HepG2 (cell line): Measurements from ENCODE around the gene PDZD7. TPM values are rescaled to one million over a fixed set of nuclear protein-coding genes. Genes with fewer than 3 reads are reported as not detected.
A peak's percentile ranks its signal among the peaks of the same experiment; 100 is the strongest.

Experiments used
- CHD2 ChIP-seq: IDR thresholded peaks from 2 replicates; pipeline ENCODE4 v1.6.1; 2011; ENCODE audit warnings: low read depth, low read length, improper control_type of control experiment
- ETV5 ChIP-seq: IDR thresholded peaks from 2 replicates; pipeline ENCODE4 v1.6.1; 2018; ENCODE audit warnings: missing biosample characterization, missing genetic modification reagents, inconsistent platforms, borderline replicate concordance
- NBN ChIP-seq: fragments of 450-650 bp; conservative IDR thresholded peaks from 2 replicates; pipeline ENCODE4 v1.6.1; 2017
- RBM22 ChIP-seq: fragments of 200-400 bp; formaldehyde crosslinking; optimal IDR thresholded peaks from 2 replicates; pipeline ENCODE3; 2017; ENCODE audit warnings: mild to moderate bottlenecking, low read length, moderate library complexity
- TAF1 ChIP-seq: sonication (generic); formaldehyde crosslinking; IDR thresholded peaks from 2 replicates; pipeline ENCODE4 v1.4.0; 2020; ENCODE audit warnings: missing genetic modification reagents
- TAF15 ChIP-seq: fragments of 200-400 bp; formaldehyde crosslinking; IDR thresholded peaks from one replicate; pipeline ENCODE4 v1.6.1; 2018; ENCODE audit warnings: mild to moderate bottlenecking, low read depth, low read length; ENCODE audit not compliant: poor library complexity, severe bottlenecking
- TARDBP ChIP-seq: sonication (generic); formaldehyde crosslinking; IDR thresholded peaks from 2 replicates; pipeline ENCODE4 v1.8.0; 2022; ENCODE audit warnings: mild to moderate bottlenecking, missing genetic modification reagents
- ZBTB8A ChIP-seq: sonication (generic); formaldehyde crosslinking; IDR thresholded peaks from 2 replicates; pipeline ENCODE4 v1.4.0; 2020; ENCODE audit warnings: mild to moderate bottlenecking, low read depth, missing genetic modification reagents, borderline replicate concordance
- ZNF530 ChIP-seq: sonication (generic); formaldehyde crosslinking; IDR thresholded peaks from 2 replicates; pipeline ENCODE4 v1.5.0; 2020; ENCODE audit warnings: low read depth, mild to moderate bottlenecking, missing genetic modification reagents
- ZNF607 ChIP-seq: sonication (generic); formaldehyde crosslinking; IDR thresholded peaks from 2 replicates; pipeline ENCODE4 v1.5.1; 2020; ENCODE audit warnings: missing genetic modification reagents, mild to moderate bottlenecking, borderline replicate concordance
- ZNF75D ChIP-seq: sonication (generic); formaldehyde crosslinking; IDR thresholded peaks from 2 replicates; pipeline ENCODE4 v1.8.1; 2023; ENCODE audit warnings: missing genetic modification reagents, mild to moderate bottlenecking, borderline replicate concordance
- polyA plus RNA-seq, 8 experiments: library from polyadenylated mRNA; depleted of rRNA in 3 of 8; stranded (reverse) in 7 of 8; unstranded in 1 of 8; fragments of >200 nt; fragmentation: Illumina TruSeq in 4 of 8; extraction: Trizol in 4 of 8; gene quantifications; 2 replicates each; pipeline versions ENCODE4 v1.2.1 to v1.2.3, GENCODE V29; 2011 to 2016; ENCODE audit warnings: low read depth in 4 of 8, missing spikeins in 1 of 8, mixed read lengths in 1 of 8; ENCODE audit not compliant: insufficient read depth in 1 of 8
- total RNA-seq, 5 experiments: library from RNA; depleted of rRNA; stranded (reverse); fragments of >200 nt; fragmentation: Illumina TruSeq; extraction: Trizol; gene quantifications; 2 replicates each; pipeline ENCODE4 v1.2.3, GENCODE V29; 2016; ENCODE audit warnings: low read depth in 1 of 5
- TF ChIP-seq, protein P1 (sequence below): sonication (generic); formaldehyde crosslinking; IDR thresholded peaks from 2 replicates; pipeline ENCODE4 v1.5.1; 2020; ENCODE audit warnings: mild to moderate bottlenecking, missing genetic modification reagents, moderate library complexity
- TF ChIP-seq, protein P2 (sequence below), 2 experiments: fragments of 450-650 bp in 1 of 2; sonication (generic) in 1 of 2; formaldehyde crosslinking in 1 of 2; IDR thresholded peaks; 2 replicates each; pipeline versions ENCODE4 v1.6.1 to v1.8.0; 2016 to 2022; ENCODE audit warnings: antibody characterized with exemption in 1 of 2, mild to moderate bottlenecking in 1 of 2, missing genetic modification reagents in 1 of 2
- TF ChIP-seq, protein P3 (sequence below): sonication (generic); formaldehyde crosslinking; IDR thresholded peaks from 2 replicates; pipeline ENCODE4 v1.4.0; 2020; ENCODE audit warnings: missing genetic modification reagents, mild to moderate bottlenecking, borderline replicate concordance

Gene PDZD7
- total and polyA plus RNA-seq, 2 of the 13 experiments (the other 11 are each of a cell fraction or from before 2014, with no cell fraction given): 0.58 to 0.73 TPM

DNA sequence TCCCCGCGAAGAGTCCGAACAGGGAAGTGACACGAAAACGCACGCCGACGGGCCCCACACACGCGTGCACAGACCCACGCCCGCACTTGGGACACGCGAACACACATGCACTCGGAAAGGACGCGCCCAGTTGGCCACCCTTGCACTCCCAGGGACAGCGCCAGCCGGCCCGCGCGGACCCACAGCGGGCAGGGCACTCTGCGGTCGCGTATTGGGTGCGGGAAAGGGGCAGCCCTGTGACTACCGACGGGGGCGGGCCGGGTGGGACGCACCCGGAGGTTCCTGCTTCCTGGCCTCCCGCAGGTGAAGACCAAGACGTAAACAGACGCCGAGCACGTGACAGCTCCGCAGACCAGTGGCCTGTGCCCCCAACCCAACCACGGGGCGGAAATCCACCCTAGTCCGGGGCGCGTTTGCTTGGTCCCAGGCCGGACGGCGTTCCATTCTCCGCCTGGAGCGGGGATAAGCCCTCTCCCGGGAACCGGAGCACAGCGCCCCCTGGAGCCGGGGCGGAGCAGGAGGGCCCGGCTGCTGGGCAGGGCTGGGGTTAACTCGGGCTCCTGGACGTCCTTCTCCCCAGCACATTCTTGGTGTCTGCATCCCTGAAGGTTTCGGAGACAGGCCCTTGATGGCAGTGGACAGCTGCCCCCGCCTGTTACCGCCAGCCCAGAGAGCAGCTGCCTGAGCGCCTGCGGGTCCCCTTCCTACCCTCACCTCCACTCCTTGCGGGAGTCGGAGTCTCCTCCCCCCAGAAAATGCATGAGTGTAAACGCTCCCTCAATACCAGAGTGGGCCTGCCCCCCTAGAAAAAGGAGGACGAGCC lies 33.4 kb downstream of the PDZD7 start (continued):
- no peak for TF ChIP-seq TAF15
- TF ChIP-seq, protein P1, sequence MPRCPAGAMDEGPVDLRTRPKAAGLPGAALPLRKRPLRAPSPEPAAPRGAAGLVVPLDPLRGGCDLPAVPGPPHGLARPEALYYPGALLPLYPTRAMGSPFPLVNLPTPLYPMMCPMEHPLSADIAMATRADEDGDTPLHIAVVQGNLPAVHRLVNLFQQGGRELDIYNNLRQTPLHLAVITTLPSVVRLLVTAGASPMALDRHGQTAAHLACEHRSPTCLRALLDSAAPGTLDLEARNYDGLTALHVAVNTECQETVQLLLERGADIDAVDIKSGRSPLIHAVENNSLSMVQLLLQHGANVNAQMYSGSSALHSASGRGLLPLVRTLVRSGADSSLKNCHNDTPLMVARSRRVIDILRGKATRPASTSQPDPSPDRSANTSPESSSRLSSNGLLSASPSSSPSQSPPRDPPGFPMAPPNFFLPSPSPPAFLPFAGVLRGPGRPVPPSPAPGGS: peak; percentile 9
- no peak for TF ChIP-seq CHD2
- no peak for TF ChIP-seq ZNF530 (CRISPR knock-in tag)
- TF ChIP-seq ZBTB8A: no peak
- TF ChIP-seq, protein P2, sequence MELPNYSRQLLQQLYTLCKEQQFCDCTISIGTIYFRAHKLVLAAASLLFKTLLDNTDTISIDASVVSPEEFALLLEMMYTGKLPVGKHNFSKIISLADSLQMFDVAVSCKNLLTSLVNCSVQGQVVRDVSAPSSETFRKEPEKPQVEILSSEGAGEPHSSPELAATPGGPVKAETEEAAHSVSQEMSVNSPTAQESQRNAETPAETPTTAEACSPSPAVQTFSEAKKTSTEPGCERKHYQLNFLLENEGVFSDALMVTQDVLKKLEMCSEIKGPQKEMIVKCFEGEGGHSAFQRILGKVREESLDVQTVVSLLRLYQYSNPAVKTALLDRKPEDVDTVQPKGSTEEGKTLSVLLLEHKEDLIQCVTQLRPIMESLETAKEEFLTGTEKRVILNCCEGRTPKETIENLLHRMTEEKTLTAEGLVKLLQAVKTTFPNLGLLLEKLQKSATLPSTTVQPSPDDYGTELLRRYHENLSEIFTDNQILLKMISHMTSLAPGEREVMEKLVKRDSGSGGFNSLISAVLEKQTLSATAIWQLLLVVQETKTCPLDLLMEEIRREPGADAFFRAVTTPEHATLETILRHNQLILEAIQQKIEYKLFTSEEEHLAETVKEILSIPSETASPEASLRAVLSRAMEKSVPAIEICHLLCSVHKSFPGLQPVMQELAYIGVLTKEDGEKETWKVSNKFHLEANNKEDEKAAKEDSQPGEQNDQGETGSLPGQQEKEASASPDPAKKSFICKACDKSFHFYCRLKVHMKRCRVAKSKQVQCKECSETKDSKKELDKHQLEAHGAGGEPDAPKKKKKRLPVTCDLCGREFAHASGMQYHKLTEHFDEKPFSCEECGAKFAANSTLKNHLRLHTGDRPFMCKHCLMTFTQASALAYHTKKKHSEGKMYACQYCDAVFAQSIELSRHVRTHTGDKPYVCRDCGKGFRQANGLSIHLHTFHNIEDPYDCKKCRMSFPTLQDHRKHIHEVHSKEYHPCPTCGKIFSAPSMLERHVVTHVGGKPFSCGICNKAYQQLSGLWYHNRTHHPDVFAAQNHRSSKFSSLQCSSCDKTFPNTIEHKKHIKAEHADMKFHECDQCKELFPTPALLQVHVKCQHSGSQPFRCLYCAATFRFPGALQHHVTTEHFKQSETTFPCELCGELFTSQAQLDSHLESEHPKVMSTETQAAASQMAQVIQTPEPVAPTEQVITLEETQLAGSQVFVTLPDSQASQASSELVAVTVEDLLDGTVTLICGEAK (IDR thresholded peaks at IDR 0.05): no peak
- TF ChIP-seq, protein P2 (CRISPR knock-in tag; IDR thresholded peaks at IDR 0.05): no peak
- no peak for TF ChIP-seq RBM22
- peak; percentile 52; the same call in 1 of the 2 replicates for TF ChIP-seq TAF1 (CRISPR knock-in tag)
- TF ChIP-seq, protein P3, sequence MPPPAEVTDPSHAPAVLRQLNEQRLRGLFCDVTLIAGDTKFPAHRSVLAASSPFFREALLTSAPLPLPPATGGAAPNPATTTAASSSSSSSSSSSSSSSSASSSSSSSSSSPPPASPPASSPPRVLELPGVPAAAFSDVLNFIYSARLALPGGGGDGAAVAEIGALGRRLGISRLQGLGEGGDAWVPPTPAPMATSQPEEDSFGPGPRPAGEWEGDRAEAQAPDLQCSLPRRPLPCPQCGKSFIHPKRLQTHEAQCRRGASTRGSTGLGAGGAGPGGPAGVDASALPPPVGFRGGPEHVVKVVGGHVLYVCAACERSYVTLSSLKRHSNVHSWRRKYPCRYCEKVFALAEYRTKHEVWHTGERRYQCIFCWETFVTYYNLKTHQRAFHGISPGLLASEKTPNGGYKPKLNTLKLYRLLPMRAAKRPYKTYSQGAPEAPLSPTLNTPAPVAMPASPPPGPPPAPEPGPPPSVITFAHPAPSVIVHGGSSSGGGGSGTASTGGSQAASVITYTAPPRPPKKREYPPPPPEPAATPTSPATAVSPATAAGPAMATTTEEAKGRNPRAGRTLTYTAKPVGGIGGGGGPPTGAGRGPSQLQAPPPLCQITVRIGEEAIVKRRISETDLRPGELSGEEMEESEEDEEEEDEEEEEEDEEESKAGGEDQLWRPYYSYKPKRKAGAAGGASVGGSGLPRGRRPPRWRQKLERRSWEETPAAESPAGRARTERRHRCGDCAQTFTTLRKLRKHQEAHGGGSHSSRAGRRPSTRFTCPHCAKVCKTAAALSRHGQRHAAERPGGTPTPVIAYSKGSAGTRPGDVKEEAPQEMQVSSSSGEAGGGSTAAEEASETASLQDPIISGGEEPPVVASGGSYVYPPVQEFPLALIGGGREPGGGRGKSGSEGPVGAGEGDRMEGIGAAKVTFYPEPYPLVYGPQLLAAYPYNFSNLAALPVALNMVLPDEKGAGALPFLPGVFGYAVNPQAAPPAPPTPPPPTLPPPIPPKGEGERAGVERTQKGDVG: no peak
- TF ChIP-seq TARDBP (CRISPR knock-in tag): no peak
- peak; percentile 39; the same call in 1 of the 2 replicates for TF ChIP-seq ZNF607 (CRISPR knock-in tag)
- no peak for TF ChIP-seq ZNF75D (CRISPR knock-in tag)
- TF ChIP-seq ETV5 (CRISPR knock-in tag): peak; percentile 49; the same call in 1 of the 2 replicates
- TF ChIP-seq NBN: no peak
